ENCODE measurements around the gene RNMT.
"Not testable (repeated sequence)": the region's sequence is repeated elsewhere in the genome, so short reads cannot be mapped to it uniquely, and the experiment has no call there.

The RNMT gene

GRCh38 chr18:13745696-13746095, 19.2 kb downstream of the RNMT start:
- no peak for DNase-seq (ENCODE audit: low spot score)
- no peak overlapping the region for H3K4me3 ChIP-seq
- TF ChIP-seq CTCF (IDR thresholded peaks at IDR 0.05) = no peak
- no peak overlapping the region for H3K27ac ChIP-seq

GRCh38 chr18:13746633-13747032, 20.2 kb downstream of the RNMT start:
- TF ChIP-seq CTCF (IDR thresholded peaks at IDR 0.05) = no peak
- DNase-seq (ENCODE audit: low spot score) = no peak
- H3K4me3 ChIP-seq = no peak overlapping the region

GRCh38 chr18:13751599-13751998, 25.1 kb downstream of the RNMT start:
- DNase-seq (ENCODE audit: low spot score); H3K4me3 ChIP-seq: not testable (repeated sequence)

More at GRCh38 chr18:13746633-13747032, 20.2 kb downstream of the RNMT start:
- no peak overlapping the region for H3K27ac ChIP-seq

GRCh38 chr18:13756261-13756660, 29.8 kb downstream of the RNMT start:
- Histone ChIP-seq H3K4me3 (no peak overlapping the region), H3K27ac (no peak overlapping the region)
- no peak for DNase-seq (ENCODE audit: low spot score)
- no peak for TF ChIP-seq CTCF (IDR thresholded peaks at IDR 0.05)

More at GRCh38 chr18:13751599-13751998, 25.1 kb downstream of the RNMT start:
- not testable (repeated sequence) for H3K27ac ChIP-seq

GRCh38 chr18:13756671-13757070, 30.2 kb downstream of the RNMT start:
- no peak for DNase-seq (ENCODE audit: low spot score)
- Histone ChIP-seq H3K27ac (no peak overlapping the region), H3K4me3 (no peak overlapping the region)
- TF ChIP-seq CTCF (IDR thresholded peaks at IDR 0.05) = no peak

GRCh38 chr18:13758622-13759021, 32.1 kb downstream of the RNMT start:
- DNase-seq (ENCODE audit: low spot score) = no peak
- no peak overlapping the region for H3K27ac ChIP-seq
- no peak overlapping the region for H3K4me3 ChIP-seq
- no peak for TF ChIP-seq CTCF (IDR thresholded peaks at IDR 0.05)

GRCh38 chr18:13760047-13760446, 33.6 kb downstream of the RNMT start:
- Histone ChIP-seq H3K27ac (no peak overlapping the region), H3K4me3 (no peak overlapping the region)
- DNase-seq (ENCODE audit: low spot score) = no peak
- TF ChIP-seq CTCF (IDR thresholded peaks at IDR 0.05) = no peak

All from coronary artery (tissue), 2 donors.